ENCODE results near the gene CCDC30. TPM values are rescaled to one million over a fixed set of nuclear protein-coding genes. Genes with fewer than 3 reads are reported as not detected.
"Not testable (repeated sequence)": the region's sequence is repeated elsewhere in the genome, so short reads cannot be mapped to it uniquely, and the experiment has no call there.

The CCDC30 gene
- total and polyA plus RNA-seq, 2 experiments from 2014 or later = 2.6 to 12.9 TPM

DNA sequence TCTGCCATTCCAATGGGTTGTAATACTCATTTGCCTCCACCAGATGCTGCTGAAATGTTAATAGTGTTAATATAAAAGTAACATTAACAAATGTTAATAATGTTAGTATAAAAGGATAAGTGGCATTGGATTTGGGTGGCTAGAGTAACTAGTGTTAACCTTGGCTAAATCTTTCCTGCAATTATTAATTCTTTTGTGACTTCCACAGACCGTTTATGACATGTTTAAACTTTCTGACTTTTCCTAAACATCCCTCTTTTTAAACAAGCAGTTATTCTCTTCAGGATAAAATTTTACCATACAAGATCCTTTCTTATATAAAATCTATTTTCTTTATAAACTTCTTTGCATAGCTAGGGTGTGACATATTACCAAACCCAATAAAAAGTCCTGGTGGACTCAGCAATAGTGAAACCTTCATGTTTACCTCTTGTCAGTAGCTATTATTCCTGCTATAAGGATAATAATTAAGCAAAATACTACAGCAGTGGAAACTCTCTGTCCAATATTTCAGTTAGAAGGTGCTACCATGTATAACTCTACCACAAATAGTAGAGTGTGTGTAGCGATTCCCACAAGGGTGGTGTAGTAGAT is 41.5 kb downstream of the CCDC30 start:
- Histone ChIP-seq H3K4me2 (no peak overlapping the region), H3K9me2 (replicated peaks; ENCODE audit: insufficient read depth) (no peaks in the 10 kb centered on the region), H3K4me3 (no peak overlapping the region), H4K20me1 (ENCODE audit: insufficient read depth, poor library complexity, severe bottlenecking) (no peaks in the 10 kb centered on the region), H3K9me3 (ENCODE audit: low read depth) (peaks cover 24% of the 10 kb centered on the region), H3K79me2 (no peaks in the 10 kb centered on the region), H3K27me3 (no peaks in the 10 kb centered on the region), H3K27ac (no peak overlapping the region), H2AFZ (no peak overlapping the region), H3K4me1 (ENCODE audit: insufficient read depth) (no peaks in the 10 kb centered on the region), H3K36me3 (replicated peaks; ENCODE audit: insufficient read depth, low read depth) (peaks cover 2% of the 10 kb centered on the region)
- DNase-seq (ENCODE audit: low spot score) = no peak
- WGBS (ENCODE audit: low lambda C conversion rate, missing lambda C conversion rate) = 98% methylated on average over 2 of the region's 2 CpGs
- TF ChIP-seq EZH2phosphoT487 (IDR thresholded peaks at IDR 0.05; ENCODE audit: low read depth, severe bottlenecking, unreplicated experiment) = no peak
- no peak for TF ChIP-seq EZH2 (IDR thresholded peaks at IDR 0.05; ENCODE audit: borderline replicate concordance)
- TF ChIP-seq, protein P1, sequence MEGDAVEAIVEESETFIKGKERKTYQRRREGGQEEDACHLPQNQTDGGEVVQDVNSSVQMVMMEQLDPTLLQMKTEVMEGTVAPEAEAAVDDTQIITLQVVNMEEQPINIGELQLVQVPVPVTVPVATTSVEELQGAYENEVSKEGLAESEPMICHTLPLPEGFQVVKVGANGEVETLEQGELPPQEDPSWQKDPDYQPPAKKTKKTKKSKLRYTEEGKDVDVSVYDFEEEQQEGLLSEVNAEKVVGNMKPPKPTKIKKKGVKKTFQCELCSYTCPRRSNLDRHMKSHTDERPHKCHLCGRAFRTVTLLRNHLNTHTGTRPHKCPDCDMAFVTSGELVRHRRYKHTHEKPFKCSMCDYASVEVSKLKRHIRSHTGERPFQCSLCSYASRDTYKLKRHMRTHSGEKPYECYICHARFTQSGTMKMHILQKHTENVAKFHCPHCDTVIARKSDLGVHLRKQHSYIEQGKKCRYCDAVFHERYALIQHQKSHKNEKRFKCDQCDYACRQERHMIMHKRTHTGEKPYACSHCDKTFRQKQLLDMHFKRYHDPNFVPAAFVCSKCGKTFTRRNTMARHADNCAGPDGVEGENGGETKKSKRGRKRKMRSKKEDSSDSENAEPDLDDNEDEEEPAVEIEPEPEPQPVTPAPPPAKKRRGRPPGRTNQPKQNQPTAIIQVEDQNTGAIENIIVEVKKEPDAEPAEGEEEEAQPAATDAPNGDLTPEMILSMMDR (IDR thresholded peaks at IDR 0.05; ENCODE audit: poor library complexity) = no peak

DNA sequence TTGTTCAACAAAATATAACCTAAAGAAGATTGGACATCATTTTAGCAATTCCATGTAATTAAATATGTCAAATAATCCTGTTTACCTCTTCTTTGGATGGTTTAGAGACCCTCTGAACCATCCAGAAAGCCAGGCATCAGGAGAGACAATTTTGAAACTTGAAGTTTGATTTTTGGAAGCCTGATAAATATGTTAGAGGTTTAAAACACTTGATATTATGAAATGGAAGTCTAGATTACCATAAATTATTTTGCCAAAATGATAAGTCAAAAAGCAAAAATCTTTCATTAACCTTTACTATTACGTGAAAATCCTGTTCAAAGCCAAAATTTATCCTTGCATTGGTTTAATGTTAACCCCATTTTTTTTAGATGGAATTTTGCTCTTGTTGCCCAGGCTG is 43.5 kb downstream of the CCDC30 start:
- no peaks in the 10 kb centered on the region for H3K27me3 ChIP-seq
- no peaks in the 10 kb centered on the region for H4K20me1 ChIP-seq (ENCODE audit: insufficient read depth, poor library complexity, severe bottlenecking)
- TF ChIP-seq, protein P1 (IDR thresholded peaks at IDR 0.05; ENCODE audit: poor library complexity) = no peak
- no peak for TF ChIP-seq EZH2phosphoT487 (IDR thresholded peaks at IDR 0.05; ENCODE audit: low read depth, severe bottlenecking, unreplicated experiment)
- no peak for TF ChIP-seq EZH2 (IDR thresholded peaks at IDR 0.05; ENCODE audit: borderline replicate concordance)
- peaks cover 4% of the 10 kb centered on the region for H3K36me3 ChIP-seq (replicated peaks; ENCODE audit: insufficient read depth, low read depth)
- H3K79me2 ChIP-seq = no peaks in the 10 kb centered on the region
- no peak overlapping the region for H3K4me2 ChIP-seq
- no peak for DNase-seq (ENCODE audit: low spot score)
- H2AFZ ChIP-seq = no peak overlapping the region
- H3K9me3 ChIP-seq (ENCODE audit: low read depth) = peaks cover 24% of the 10 kb centered on the region
- H3K4me1 ChIP-seq (ENCODE audit: insufficient read depth) = no peaks in the 10 kb centered on the region
- 81% methylated on average over 1 of the region's 1 CpG for WGBS (ENCODE audit: low lambda C conversion rate, missing lambda C conversion rate)
- H3K4me3 ChIP-seq = no peak overlapping the region
- no peaks in the 10 kb centered on the region for H3K9me2 ChIP-seq (replicated peaks; ENCODE audit: insufficient read depth)
- H3K27ac ChIP-seq = no peak overlapping the region

DNA sequence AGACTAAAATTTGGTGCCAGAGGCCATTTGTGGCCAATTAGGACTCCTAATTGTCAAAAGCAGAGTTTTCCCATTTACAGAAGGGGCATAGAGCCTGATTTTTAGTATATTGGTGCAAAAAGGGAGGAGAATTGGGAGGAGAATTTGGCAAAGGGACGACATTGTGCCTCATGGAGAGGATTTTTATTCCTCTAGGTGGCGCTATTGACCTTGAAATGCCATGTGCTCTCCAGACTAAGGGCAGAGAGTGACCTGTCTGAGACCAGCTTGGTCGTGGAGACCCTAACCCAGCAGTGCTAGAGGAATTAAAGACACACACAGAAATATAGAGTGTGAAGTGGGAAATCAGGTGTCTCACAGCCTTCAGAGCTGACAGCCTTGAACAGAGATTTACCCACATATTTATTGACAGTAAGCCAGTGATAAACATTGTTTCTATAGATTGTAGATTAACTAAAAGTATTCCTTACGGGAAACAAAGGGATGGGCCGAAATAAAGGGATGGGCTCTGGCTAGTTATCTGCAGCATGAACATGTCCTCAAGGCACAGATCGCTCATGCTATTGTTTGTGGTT is 48.6 kb downstream of the CCDC30 start:
- H3K4me1 ChIP-seq (ENCODE audit: insufficient read depth); H3K4me3 ChIP-seq; H2AFZ ChIP-seq; H3K36me3 ChIP-seq (replicated peaks; ENCODE audit: insufficient read depth, low read depth); DNase-seq (ENCODE audit: low spot score); H3K27ac ChIP-seq; H3K27me3 ChIP-seq; H3K9me2 ChIP-seq (replicated peaks; ENCODE audit: insufficient read depth); H4K20me1 ChIP-seq (ENCODE audit: insufficient read depth, poor library complexity, severe bottlenecking); H3K79me2 ChIP-seq; H3K4me2 ChIP-seq: not testable (repeated sequence)
- 77% methylated on average over 6 of the region's 6 CpGs for WGBS (ENCODE audit: low lambda C conversion rate, missing lambda C conversion rate)
- peaks cover 13% of the 10 kb centered on the region for H3K9me3 ChIP-seq (ENCODE audit: low read depth)

DNA sequence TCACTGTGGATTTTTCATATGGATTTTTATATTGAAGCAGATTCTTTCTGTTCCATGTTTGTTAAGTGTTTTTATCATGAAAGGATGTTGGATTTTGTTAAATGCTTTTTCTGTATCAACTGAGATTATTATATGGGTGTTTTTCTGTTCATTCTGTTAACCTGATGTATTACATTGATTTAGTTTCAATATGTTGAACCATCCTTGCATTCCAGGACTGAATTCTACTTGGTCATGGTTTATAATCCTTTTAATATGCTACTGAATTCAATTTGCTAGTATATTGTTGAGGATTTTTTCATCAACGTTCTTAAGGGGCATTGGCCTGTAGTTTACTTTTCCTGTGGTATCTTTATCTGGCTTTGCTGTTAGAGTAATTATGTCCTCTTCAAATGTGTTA is 55.8 kb downstream of the CCDC30 start:
- 95% methylated on average over 1 of the region's 1 CpG for WGBS (ENCODE audit: low lambda C conversion rate, missing lambda C conversion rate)
- H3K9me3 ChIP-seq (ENCODE audit: low read depth) = no peaks in the 10 kb centered on the region

More for the DNA sequence above, 55.8 kb downstream of the CCDC30 start:
- Histone ChIP-seq H3K36me3 (replicated peaks; ENCODE audit: insufficient read depth, low read depth) (no peaks in the 10 kb centered on the region), H2AFZ (no peak overlapping the region), H3K79me2 (no peaks in the 10 kb centered on the region), H3K27me3 (no peaks in the 10 kb centered on the region), H3K4me3 (no peak overlapping the region), H3K4me2 (no peak overlapping the region), H4K20me1 (ENCODE audit: insufficient read depth, poor library complexity, severe bottlenecking) (no peaks in the 10 kb centered on the region), H3K9me2 (replicated peaks; ENCODE audit: insufficient read depth) (no peaks in the 10 kb centered on the region), H3K4me1 (ENCODE audit: insufficient read depth) (no peaks in the 10 kb centered on the region), H3K27ac (no peak overlapping the region)
- TF ChIP-seq EZH2phosphoT487 (IDR thresholded peaks at IDR 0.05; ENCODE audit: low read depth, severe bottlenecking, unreplicated experiment) (no peak), EZH2 (IDR thresholded peaks at IDR 0.05; ENCODE audit: borderline replicate concordance) (no peak)
- TF ChIP-seq, protein P1 (IDR thresholded peaks at IDR 0.05; ENCODE audit: poor library complexity) = no peak
- no peak for DNase-seq (ENCODE audit: low spot score)

All from hepatocyte (in vitro differentiated cells).